GM18907 (cell line): Measurements from ENCODE around the gene PARD3B.

ENCODE experiments used
- ATAC-seq: cut with Tn5 transposase; IDR thresholded peaks from one replicate; pipeline ENCODE4 v1.9.1; 2021; ENCODE audit warnings: mild to moderate bottlenecking, moderate library complexity; ENCODE audit not compliant: unreplicated experiment

The PARD3B gene

DNA sequence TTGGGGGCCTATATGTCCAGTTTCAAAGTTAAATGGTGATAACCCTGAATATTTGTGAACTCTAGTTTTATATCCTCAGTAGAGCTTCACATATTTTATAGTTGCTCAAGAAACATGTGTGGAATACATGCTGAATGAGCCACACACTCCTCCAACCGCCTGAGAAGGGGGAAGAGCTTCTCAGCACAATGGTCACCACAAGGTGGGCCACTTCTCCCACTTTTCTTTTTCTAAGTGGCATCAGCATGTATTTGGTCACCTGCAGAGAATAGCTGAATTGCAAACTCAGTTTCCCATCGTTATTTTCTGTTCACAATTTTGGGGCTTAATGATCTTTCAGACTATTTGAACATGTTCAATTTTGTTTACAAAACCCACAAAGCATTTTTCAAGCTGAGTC, 340.5 kb downstream of the PARD3B start:
- ATAC-seq, result no peak

DNA sequence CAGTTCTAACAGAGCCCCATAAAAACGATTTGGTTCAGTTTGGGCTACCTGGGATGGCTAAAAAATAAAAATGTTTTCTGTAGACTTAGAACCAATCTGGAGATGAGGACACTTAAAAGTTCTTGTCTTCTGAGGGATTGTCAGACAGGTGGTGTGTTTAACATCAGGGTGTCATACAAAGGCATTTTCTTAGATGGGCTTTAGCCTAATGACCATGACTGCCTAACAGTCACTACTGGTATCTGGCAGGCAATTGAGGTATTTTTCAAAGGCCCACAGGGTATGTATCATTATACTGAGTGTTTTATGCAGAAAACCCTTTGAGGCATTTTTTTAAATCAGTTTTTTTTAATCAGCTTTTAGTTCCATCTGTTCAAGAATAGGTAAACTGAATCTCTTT, 341.4 kb downstream of the PARD3B start:
- ATAC-seq, result no peak

- no peak for ATAC-seq
Measured at GRCh38 chr2:204888222-204888621, 342.9 kb downstream of the PARD3B start.

- no peak for ATAC-seq
Measured at GRCh38 chr2:204890680-204891079, 345.4 kb downstream of the PARD3B start.

DNA sequence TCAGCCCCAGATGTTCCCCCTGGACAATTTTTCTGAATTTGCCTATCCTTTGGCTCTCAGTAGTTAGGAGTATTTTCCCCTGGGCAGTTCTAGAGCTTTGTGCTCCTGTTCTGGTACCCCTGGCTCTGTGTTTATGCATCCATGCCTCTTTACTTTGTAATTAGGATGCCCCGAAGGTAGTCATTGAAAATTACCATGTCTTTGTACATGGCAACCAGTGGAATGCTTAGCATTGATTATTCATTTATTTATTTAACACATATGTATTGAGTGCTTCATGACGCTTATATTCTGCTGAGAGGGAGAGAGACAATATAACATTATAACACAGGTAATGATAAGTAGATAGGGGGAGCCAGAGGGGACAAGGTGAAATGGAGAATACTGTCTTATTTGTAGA, 346.5 kb downstream of the PARD3B start:
- ATAC-seq, result no peak

- ATAC-seq, result no peak
Measured at GRCh38 chr2:204892506-204893255, 347.4 kb downstream of the PARD3B start.

GRCh38 chr2:204896146-204896545, 350.9 kb downstream of the PARD3B start:
- no peak for ATAC-seq

DNA sequence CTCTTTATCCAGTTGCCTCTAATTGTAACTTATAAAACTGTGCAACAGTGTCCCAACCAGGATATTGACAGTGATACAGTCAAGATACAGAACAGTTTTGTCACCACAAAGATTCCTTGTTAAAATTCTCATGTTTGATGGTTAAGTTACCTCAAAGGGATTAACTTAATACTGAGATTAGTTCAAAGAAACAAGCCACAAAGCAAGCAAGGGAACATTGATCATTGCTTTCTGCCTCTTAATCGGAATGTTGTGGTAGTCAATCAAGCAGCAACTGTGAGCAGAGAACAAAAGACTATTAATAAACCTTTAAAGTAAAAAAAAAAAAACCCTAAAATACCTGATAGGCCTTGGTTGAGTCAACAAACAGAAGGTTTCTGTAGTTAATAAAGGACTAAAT, 352.3 kb downstream of the PARD3B start:
- ATAC-seq, result no peak

DNA sequence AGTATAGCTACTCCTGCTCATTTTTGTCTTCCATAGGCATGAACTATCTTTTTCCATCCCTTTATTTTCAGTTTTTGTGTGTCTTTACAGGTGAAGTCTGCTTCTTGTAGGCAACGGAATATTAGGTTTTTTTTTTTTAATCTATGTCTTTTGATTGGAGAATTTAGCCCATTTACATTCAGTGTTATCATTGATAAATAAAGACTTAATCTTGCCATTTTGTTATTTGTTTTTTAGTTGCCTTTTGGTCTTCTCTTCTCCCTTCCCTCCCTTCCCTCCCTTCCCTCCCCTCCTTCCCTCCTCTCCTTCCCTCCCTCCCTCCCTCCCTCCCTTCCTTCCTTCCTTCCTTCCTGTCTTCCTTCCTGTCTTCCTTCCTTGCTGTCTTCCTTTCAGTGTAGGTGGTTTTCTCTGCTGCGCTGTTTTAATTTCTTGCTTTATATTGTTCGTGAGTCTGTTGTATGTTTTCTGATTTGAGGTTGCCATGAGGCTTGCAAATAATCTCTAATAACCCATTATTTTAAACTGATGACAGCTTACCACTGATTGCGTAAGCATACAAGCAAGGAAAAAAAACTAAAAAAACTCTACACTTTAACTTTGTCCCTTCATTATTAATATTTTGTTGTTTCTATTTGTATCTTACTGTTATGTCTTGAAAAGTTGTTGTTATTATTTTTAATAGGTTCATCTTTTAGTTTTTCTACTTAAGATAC, 353.8 kb downstream of the PARD3B start:
- no peak for ATAC-seq

DNA sequence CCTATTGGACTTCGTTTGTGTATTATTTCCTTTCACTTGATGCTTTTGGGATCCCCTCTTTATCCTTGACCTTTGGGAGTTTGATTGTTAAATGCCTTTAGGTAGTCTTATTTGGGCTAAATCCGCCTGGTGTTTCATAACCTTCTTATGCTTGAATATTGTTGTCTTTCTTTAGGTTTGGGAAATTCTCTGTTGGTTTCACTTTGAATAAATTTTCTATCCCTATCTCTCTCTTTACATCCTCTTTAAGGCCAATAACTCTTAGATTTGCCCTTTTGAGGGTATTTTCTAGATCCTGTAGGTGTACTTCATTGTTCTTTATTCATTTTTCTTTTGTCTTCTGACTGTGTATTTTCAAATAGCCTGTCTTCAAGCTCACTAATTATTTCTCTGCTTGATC, 354.7 kb downstream of the PARD3B start:
- ATAC-seq, result no peak

DNA sequence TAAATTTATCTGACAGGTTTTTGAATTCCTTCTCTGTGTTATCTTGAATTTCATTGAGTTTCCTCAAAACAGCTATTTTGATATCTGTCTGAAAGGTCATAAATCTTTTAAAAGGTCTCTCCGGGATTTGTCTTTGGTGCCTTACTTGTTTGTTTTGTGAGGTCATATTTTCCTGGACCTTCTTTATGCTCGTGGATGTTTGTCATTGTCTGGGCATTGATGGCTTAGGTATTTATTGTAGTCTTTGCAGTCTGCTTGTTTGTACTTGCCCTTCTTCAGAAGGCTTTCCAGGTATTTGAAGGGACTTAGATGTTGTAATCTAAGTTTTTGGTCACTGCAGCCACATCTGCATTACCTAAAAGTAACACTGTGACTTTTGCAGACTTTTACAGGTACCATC, 355.2 kb downstream of the PARD3B start:
- no peak for ATAC-seq

DNA sequence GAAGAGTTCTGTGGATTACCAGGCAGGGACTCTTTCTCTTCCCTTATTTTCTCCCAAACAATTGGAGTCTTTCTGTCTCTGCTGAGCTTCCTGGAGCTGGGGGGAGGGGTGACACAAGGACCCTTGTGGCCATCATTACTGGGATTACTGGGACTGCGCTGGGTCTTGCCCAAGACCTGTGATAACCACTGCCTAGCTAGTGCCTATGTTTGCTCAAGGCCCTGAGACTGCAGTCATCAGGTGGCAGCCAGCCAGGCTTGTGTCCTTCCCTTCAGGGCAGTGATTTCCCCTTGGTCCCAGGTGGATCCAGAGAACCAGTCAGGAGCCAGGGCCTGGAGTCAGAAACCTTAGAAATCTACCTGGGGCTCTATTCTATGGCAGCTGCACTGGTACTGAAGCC, 355.6 kb downstream of the PARD3B start:
- ATAC-seq, result no peak

DNA sequence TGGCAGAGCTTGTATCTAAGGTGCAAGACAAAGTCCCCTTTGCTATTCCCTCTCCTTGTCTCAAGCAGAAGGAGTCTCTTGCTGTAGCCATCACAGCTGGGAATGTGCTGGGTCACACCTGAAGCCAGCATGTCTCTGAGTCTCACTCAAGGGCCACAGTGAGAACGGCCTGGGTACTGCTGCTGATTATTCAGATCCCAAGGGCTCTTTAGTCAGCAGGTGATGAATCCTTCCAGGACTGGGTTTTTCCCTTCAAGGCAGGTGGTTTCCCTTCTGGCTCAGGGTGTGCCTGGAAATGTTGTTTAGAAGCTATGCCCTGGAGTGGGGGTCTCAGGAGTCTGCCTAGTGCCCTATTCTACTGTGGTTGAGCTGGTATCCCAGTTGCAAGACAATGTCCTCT, 356.3 kb downstream of the PARD3B start:
- no peak for ATAC-seq

DNA sequence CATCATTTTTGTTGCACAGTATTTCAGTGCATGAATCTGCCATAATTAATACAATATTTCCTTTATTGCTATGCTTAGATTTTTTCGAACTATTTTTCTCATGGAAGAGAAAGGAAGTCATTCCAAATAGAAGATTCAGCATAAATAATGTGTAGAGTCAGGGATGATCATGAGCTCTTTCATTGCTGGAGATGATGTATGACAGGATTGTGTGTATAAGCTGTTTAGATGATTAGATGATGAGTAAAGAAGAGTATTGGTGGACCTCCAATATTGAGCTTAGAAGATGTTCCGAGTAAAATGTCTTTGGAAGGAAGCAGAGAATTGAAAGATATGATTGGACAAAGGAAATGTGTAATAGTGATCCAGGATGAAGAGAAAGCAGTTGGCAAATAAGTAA, 364.5 kb downstream of the PARD3B start:
- no peak for ATAC-seq

DNA sequence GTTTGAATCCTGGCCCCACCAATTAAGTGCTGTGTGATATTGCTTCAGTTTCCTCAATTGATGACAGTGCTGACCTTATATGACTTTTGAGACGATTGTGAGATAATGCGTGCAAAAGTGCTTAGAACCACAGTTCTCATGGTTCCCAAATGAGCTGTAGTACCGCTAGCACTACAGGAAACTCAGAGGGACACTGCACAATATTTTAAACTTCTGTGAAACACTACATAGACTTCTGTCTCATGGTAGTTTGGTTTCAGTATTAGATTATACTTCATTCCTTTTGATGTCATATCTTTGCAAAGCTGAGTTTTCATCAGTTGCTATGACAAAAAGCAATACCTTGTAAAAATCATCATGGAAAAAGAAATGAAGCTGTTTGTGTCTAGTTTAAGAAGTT, 368.0 kb downstream of the PARD3B start:
- ATAC-seq, result no peak

DNA sequence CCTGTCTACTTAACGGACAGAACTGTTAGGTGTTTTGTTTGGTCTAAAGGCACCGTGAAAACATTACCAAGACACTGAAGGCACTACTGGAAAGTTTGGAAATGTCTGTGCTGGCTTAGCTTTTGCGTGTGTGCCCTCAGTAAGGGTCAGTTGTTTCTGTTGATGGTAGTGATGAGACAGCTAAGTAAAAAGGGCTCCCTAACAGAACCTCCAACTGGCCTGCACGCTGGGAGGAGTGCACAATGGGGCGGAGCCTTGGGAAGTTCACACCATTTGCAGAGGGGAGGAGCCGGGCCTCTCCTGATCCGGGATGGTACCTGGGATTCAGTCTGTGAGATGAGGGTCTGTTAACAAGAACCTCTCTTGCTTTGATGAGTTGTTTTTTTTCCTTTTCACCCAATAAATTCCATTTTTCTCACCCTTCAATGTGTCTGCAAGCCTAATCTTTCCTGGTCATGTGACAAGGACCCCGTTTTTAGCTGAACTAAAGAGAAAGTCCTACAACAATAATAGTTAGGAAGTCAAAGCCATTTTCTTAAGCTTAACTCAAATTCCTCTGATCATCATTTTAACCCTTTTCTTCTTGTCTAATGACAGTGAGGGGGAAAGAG, 368.7 kb downstream of the PARD3B start:
- no peak for ATAC-seq

- ATAC-seq, result no peak
Measured at GRCh38 chr2:204914708-204915107, 369.4 kb downstream of the PARD3B start.

GRCh38 chr2:204917089-204917701, 371.9 kb downstream of the PARD3B start:
- no peak for ATAC-seq

- no peak for ATAC-seq
Measured at GRCh38 chr2:204920776-204921175, 375.5 kb downstream of the PARD3B start.

DNA sequence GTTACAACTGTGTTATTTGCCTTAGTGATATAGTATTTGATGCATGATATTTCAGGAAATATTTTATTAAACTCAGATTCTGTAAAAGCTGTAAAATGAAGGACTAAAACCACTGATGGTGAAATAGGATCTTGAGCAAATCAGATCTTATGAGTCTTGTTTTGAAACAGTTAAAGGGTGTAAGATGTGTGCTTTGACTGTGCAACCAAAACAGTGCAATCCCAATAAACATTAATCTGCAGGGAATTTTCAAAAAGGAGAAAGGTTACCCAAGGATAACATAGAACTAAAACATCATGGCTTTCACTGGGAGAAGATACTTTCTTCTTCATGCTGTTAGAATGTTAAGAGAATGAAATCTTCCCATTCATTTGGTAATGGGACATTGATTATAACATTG, 378.7 kb downstream of the PARD3B start:
- no peak for ATAC-seq

GRCh38 chr2:204931562-204931961, 386.3 kb downstream of the PARD3B start:
- ATAC-seq, result no peak
